GM19025 (cell line): ENCODE results near the gene CKS1B.
A peak's percentile ranks its signal among the peaks of the same experiment; 100 is the strongest.

Experiments
- ATAC-seq: cut with Tn5 transposase; IDR thresholded peaks from one replicate; pipeline ENCODE4 v1.9.1; 2021; ENCODE audit warnings: mild to moderate bottlenecking, low read depth, moderate library complexity; ENCODE audit not compliant: unreplicated experiment

The CKS1B gene

DNA sequence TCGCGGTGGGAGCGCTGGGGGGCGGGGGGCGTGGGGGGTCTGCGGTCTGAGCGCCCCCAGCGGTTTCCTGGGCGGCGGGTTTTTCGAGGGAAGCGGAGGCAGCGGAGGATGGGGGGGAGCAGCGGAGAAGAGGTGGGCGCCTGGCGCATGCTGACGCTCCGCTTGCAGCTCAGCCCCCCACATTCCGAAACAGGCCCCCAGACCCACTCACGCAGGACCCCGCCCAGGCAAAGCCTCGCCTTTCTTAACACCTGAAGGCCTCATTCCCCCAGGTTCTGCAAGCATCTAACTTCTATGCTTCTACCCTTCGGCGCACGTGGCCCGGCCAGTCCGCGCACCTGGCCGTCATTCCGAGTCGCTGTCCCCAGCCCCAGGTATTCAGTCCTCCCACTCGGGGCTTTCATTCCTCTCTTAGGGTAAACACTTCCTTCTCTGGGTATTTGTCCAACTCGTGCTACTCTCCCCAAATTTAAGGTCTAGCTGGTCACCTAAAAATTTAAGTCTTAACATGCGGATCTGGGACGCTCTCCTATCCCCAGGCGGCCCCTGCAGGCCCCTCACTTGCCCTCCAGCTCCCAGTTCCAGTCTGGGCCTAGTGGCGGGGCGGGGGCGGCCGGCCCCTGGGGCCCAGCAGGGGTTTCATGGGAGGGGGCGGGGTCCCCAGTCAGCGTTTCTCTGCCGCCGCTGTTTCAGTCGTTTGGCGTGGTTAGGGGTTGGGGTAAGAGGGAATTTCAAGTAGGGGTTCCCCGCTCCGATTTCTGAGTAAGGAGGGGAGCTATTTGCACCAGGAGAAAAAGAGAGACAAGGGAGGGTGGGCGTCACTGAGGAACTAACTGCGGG lies 25.3 kb downstream of the CKS1B start:
- ATAC-seq: no peak

DNA sequence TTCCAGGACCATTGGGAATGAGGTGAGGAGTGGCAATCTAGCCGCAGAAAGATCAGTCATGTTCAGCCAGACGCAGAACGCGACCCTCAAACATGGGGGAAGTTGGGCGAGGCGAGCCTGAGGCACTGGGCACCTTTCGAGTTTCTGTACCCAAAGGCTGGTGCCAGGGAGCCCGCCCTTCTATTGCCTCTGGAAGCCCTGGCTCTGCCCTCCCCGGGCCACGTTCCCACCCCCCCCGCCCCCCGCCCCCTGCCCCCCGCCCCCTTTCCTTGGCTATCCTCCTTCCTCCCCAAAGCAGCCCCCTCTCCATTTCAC lies 25.9 kb downstream of the CKS1B start:
- ATAC-seq: no peak

DNA sequence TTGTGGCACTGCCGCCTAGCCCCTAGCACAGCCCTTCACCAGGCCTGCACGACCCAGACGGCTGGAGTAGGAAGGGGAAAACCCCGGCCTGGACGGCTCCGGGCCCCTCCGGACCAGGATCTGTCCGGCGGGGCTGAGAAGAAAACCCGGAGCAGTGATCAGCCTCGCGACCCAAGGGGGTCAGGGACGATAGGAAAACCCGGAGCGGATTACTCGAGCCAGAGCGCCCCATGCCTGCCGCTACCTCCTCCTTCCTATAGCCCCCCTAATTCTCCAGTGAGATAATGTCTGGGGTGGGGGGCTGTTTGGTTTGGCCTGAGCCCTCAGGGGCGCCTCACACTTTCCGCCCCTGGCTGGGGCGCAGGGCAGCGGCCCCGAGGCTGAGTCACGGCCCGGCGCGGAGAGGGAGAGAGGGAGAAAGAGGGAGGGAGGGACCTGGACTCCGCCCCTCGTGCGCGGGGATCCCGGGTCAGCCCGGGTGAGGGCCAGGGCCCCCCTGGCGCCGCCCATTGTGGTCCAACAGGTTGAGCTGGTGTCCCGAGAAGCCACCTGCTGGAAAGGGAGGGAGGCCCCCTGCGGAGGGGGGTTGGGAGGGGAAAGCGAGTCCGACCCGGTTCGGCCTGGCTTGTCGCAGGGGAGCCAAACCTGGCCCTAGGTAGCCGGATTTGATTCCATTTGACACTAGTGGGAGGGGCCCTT lies 26.4 kb downstream of the CKS1B start:
- ATAC-seq: peak; percentile 31

DNA sequence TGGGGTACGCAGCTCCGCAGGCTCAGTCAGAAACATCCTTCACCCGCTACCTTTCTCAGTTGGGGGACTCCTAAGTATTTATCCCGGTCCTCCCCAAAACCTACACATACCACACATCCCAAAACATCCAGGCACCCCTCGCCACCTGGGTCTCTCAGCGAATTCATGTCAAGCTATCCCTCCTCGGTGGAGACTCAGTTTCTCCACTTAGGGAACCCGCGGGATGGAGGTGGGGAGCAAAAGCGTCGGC lies 26.9 kb downstream of the CKS1B start:
- ATAC-seq: no peak

DNA sequence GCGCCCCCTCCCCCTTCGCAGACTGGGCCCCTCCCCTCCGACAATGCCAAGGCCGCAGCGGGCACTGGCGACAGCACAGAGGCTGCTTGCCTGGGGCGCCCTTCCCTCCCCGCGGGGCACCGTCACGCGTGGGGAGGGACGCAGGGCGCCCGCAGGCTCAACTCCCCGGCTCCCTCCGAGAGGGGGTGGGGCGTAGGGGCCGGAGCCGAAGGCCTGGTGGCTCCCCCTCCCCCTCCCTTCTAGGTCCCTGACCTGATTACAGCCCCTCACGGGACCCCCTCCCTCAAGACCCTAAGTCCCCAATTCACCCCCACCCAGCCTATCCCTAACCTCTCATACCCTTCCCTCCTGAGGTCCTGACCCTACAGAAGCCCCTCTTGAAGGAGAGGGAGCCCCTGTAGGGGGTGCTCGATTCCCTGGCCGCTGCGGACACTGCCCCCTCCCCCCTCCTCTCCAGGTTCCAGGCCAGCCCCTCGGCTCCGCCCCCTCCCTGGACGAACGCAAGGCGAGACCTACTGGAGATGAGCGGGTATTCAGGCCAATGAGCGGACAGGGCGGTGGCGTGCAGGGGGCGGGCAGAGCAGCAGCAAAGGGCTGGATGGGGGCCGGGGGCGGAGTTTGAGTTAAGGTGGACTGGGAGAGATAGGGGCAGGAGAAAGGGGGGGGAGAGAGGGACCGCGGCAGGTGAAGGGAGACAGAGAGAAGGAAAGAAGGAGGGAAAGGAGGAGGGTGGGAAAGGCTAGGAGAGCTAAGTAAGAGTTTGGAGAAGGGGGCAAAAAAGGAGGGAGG lies 27.4 kb downstream of the CKS1B start:
- ATAC-seq: peak; percentile 54

DNA sequence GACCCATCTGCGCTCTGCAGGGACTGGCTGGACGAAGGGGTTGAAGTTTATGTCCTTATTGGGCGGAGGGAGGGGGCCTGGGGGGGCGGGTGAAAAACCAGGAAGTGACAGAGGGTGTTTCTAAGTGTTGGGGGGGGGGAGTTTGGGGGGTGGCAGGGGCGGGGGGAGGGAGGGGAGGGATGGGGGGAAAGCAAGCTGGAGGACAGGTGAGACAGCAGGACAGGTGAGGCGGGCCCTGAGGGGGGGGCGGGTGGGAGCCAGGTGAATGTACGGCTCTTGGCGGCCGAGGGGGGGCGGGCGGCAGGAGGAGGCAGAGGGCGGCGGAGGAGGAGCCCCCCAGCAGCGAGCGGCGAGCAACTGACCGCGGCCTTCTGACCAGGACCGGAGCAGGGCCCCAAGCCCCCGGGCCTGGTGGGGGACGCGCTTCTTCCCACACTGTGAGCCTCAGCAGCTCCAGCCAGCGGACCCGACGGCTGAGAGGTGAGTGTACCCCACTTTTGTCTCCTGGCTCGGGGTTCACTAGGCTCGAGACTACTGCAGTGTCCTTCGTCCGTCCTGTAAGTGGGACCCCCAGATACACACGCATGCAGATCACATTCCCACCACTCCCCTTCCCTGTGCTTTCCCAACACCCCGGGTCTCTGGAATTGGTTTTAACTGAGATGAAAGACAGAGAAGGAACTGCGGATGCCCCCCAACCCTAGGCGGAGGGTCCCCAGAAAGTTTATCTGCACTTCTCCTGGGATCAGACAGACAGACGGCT lies 28.2 kb downstream of the CKS1B start, which contains the start of gene ZBTB7B:
Gene ZBTB7B, plus strand, starts transcription at position 339 of the 763 bp plus-strand sequence. CDS start 11,859 bp downstream, outside the sequence.
- ATAC-seq: no peak

DNA sequence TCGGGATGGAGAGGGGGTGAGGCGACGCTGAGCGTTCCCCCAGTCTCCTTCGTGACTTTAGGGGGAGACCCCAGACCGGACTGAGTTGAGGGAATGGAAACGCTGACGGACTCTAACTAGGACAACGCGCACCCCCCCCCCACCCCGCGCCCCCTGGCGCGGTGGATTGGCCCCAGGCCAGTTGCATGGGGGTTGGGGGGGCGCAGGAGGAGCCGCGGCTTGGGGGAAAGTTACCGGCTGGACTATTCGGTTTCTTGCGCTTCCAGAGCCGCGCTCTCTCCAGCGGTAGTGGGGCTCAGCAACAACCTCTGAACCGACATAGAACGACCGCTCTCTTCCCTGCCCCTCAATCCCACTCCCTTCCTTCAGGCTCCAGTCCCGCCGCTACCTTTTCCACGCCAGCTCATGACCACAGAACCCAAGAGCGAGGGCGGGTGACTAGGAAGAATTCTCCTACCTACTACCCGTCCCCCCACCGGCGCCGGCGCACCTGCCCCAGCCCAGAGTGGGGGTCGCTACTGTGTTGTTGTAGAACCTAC lies 28.8 kb downstream of the CKS1B start:
- ATAC-seq: no peak

DNA sequence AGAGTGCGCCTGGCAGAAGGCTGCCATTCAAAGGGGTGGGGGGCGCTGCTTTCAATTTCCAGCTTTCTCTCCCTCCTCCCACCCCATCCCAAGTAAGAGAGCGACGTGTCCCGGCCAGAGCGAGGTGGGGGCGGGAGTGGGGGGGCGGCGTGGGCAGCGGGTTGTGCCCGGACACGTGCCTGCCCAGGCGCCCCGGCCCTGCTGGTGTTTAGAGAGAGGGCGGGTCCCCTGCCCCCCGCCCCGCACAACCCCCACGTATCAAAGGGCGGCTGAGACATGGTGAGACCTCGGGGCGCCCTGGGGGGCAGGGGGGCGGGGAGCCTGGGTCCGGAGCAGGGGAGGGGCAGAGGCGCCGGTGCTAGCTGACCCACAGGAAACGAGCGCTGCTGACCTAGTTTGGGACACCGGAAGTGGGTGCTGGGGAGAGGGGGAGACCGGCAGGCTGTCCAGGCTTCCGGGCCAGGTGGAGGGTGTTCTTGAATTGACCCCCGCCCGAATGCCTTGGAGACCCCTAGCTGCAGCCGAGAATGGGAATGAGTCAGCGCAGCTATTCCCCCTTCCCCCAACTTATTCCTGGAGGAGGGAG lies 29.4 kb downstream of the CKS1B start:
- no peak for ATAC-seq

DNA sequence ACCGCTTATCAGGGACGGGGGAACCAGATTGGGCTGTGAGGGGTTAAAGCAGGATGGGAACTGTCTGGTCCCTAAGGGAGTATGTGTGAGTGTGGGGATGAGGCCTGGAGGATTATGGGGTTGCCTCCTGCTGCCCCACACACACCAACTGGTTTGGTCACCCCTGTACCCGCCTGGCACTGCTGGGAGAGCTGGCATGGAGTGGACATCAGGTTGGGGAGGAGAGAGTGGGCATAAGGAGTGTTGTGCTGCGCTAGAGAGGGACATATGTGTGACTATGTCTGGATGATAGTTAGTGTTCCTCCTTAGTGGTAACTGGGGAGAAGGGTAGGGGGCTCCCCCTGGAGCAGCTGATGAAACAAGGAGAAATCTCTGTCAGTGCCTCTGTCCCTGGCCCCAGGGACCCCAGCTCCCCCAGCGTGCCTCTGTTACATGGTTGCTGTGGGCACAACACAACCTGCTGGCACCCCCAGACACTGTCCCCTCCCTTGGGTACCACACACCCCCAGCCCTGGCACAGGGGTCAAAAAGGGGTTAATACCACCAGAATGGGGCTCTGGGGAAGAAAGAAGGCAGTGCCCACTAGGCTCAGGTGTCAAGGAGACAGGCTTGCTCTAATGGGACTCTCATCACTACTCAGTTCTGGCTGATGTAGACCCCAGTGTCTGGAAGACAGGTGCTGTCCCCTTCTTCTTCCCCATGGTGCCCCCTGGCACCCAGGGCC lies 30.0 kb downstream of the CKS1B start:
- ATAC-seq: no peak

DNA sequence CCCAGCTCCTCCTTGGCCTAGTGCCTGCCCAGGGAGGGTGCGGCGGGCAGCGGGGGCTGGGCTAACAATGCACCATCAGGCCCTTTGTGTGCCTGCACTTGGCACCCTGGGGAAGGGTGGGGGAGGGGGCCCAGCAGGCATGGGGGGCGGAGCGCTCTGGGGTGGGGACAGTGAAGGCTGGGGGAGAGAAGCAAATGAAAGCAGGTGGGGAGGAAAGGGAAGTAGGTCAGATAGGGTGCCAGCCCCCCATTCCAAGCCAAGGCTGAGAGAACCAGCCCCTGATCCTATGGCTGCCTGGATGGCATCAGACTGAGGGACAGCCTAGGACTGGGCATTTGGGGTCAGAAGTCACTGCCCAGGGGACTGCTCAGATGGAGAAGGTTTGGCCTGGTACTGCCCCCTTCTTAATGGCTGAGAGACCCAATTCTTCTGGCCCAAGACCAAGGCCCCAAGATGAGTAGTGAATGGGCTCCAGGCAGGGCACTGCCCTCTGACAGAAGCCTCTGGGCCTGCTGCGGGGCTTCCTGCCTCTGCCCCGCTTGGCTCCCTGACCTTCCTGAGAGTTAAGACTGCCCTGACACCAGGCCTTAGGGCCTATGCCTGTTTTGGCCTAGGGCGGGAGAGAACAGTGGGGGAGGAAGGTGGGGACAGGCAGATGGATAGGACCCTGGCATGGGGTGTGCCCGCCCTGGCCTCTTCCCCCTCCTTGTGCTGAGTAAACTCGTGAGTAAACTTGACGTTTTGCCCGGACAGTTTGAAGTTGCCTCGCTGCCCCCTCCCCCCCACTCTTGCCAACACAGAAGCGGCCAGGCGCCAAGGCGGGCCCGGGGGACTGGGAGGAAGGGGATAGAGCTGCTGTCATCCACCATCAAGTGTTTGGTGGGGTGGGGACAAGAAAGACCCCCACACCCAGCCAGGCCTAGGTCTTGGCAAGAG lies 30.9 kb downstream of the CKS1B start:
- no peak for ATAC-seq

DNA sequence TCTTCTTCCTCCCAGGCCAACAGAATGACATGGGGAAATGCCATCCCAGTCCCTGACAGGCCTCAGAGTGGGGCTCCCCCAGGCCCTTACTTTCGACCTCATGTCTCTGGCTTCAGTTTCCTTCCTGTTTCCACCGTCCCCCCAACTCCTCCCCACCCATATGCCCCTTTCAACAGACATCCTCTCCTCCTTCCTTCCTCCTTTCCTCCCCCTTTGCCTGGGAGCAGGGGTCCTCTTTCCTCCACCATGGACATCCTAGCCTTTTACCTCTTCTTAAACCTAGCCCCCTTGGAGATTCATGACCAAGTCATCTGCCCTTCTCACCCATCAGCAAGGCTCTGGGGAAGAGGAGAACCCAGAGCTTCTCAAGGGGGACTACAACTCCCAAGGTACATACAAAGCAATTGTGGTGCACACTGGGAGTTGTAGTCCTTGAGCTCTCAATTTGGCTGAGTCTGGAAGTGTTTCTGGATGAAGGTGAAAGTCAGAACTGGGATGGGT lies 32.2 kb downstream of the CKS1B start:
- ATAC-seq: no peak

DNA sequence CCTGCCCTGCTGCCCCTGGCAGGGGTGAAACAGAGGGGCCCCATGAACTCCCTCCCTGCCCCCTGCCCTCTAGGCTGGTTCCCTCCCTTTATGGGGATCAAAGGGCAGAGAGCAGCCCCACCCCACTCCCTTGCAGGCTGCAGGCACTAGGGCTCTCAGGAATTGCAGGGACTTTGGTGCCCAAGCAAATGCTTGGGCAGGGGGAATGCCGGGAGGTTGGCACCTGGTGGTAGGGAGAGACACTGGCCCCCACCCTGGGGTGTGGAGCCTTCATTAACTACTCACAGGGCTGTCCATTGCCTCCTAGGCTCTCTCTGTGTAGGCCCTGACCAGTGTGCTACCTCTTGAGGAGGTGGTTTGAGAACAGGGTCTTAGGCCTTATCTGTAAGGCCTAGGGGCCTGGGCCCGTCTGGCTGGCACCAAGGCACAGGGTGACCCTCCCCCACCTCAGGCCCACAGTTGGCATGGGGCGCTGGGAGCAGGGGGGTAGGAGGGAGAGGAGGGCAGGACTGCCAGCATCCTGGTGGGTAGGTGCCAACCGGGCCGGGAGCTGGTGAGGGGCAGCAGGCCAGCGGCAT lies 32.9 kb downstream of the CKS1B start:
- no peak for ATAC-seq

DNA sequence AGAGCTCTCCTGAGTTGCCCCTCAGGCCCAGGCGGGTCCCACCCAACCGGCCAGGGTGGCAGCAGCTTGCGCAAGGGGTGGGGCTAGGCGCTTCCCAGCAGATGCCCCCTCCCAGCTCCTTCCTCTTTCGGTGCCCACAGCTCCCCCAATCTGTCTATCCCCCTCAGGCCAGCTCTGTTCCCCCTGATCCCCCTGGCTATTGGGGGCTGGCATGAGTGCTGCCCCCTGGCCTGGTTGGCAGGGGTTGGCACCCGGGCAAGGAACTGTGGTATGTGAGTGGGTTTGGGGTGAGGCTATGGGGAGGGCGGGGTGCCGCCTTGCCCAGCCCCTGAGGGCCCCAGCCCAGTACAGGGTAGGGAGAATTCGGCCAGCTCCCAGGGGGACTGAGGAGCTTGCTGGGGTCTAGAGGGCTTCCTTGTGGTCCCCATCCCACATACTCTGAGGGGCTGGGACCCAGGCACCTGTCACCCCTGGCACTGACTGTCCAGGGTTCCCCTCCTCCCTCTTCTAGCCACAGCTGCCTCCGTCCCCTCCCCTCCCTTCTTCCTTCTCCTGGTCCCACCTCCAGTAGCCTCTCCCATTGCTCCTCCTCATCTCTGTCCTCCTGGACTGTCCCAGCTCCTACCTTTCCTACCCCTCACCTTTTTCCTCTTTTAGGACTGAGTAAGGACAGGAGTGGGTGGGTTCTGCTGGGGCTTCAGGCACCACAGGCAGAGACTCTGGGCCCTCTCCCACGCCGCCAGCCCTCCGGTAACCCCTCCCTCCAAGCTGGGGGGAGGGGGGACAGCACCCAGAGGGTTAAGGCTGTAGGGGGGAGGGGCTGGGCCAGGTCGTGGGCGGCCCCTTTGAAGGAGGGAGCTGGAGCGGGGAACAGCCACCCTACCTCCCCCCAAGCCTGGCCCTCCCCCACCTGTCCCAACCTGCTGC lies 33.8 kb downstream of the CKS1B start:
- ATAC-seq: no peak

DNA sequence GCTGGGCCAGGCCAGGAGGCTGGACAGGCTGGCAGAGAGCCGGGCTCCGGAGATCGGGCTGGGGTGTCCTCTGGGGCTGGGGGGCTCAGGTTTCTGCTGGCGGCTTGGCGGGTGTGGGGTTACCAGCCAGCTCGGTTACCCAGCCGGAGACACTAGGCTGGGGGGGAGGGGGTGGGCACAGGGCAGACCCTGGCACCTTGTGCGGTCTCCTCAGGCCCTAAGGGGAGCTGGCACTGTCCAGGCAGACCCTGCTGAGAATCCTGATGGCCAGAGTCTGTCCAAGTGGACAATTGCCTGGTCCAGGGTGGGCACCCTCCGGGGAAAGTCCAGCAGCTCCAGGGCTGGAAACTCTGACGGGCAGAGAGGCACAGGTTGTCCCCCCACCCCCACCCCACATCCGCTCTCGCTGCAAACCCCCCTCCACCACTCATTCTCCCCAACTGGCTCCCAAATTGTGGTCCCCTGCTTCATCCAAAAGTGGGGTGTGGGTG lies 34.8 kb downstream of the CKS1B start:
- no peak for ATAC-seq

DNA sequence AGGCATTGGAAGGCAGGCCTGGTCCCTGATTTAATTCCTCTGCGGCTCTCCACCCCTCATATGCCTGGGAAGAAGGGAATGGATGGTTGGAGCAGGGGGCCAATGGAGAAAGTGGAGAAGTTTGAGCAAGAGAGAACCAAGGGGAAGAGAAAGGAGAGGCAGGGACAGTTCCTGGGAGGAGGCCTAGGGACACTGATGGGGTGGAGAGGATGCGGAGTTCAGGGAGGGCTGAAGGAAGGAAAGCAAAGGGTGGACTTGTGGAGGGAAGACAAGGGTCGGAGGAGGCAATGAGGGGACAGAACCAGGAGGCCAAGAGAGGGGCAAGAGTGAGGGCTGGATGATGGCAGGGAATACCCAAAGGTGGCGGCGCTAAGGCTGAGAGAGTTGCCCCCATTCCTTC lies 35.3 kb downstream of the CKS1B start:
- no peak for ATAC-seq

DNA sequence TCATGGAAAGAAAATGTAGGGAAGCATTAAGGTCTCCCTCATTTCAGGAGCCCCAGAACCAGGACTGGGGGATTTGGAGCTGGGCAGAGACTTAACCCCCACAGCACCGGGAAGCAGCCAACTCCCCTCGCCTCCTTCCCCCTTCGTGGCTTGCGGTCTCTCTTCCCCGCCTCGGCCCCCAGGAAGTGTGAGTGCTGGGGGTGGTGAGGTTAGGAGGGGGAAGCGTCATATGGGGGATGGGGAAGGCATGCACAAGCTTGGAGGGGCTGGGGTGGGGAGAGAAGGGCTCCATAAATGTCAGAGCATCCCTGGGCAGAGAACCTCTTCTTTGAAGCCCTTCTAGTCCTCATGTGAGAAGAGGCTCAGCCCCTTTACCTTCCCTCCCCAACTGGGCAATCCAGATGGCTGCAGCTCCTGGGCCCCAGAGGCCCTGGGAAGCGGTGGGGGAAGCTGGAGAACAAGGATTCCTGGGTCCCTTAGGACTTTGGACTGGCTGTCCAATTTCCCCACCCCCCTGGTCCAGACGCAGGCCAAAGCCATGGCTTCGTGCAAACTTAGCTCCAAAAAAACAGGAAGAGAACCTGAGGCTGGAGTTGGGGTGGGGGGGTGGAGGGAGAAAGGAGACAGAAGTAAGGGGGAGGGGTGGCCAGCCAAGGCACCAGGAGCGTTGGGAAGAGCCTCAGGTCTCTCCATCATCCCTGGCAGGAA lies 35.9 kb downstream of the CKS1B start:
- ATAC-seq: no peak
